Colonic mucosa (tissue), 4 donors: Measurements from ENCODE around the gene EMC8. TPM values are rescaled to one million over a fixed set of nuclear protein-coding genes. Genes with fewer than 3 reads are reported as not detected.

Experiments
- DNase-seq: peaks from one replicate; pipeline ENCODE4 v3.0.0-alpha.2; 2020
- H3K27ac ChIP-seq: fragments of 200-600 bp; one replicate; pipeline ENCODE4 v1.8.0; 2021
- H3K27me3 ChIP-seq: fragments of 200-600 bp; one replicate; pipeline ENCODE4 v1.8.0; 2021
- H3K36me3 ChIP-seq: fragments of 200-600 bp; one replicate; pipeline ENCODE4 v1.8.0; 2021
- H3K4me1 ChIP-seq: fragments of 200-600 bp; one replicate; pipeline ENCODE4 v1.8.0; 2021; ENCODE audit warnings: mild to moderate bottlenecking
- H3K4me3 ChIP-seq: fragments of 200-600 bp; one replicate; pipeline ENCODE4 v1.8.0; 2021
- H3K9ac ChIP-seq, 2 donors: one replicate each; pipeline ENCODE4 v1.7.0; 2013; ENCODE audit warnings: control low read depth in 2 of 2, low read depth in 2 of 2, low read length in 2 of 2
- H3K9me3 ChIP-seq: fragments of 200-600 bp; one replicate; pipeline ENCODE4 v1.8.0; 2021
- intact Hi-C: fragments of 100-400 bp; cut with DNase I; formaldehyde crosslinking; loops from one replicate; pipeline ENCODE4 v1.14.1; 2022
- total RNA-seq, 2 donors: library from RNA; stranded (reverse); fragmentation: NEBNext Ultra II Directional in 1 of 2; extraction: Animal tissue kit (Norgen Biotek cat#: 25700) in 1 of 2; gene quantifications; one replicate each; pipeline ENCODE4 v1.2.1, GENCODE V29; 2021
- TF ChIP-seq, protein P1 (sequence below): fragments of 200-600 bp; IDR thresholded peaks from one replicate; pipeline ENCODE4 v1.8.0; 2022; ENCODE audit warnings: antibody characterized with exemption, mild to moderate bottlenecking
- donor health status: healthy.
- donor health status: DM: no; HTN: no; CAD: no.
- donor health status: DM: no; HTN: no; CAD: no.

The EMC8 gene
- total RNA-seq, 2 donors from 2014 or later, result 30.6 to 49.8 TPM

DNA sequence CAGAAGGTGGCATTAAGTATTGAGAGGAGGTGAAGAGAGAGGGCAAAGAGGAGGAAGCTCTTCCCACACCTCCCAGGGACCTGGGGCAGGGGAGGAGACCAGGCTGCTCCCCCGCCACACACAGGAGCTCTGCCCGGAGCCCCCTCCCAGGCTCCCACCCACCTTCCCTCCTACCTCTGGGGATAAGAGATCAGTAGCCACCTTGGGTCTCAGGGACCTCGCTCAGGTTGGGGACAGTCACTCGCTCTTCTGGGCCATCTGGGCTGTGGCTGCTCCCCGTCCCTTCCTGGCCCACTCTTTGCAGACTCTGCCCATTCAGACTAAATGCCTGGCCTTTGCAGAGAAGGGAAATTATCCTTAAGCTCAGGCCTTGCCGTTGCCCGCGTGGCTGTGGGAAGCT lies 33.6 kb downstream of the EMC8 start:
- H3K27ac ChIP-seq, result no peak overlapping the region
- H3K27me3 ChIP-seq, result no peaks in the 10 kb centered on the region
- intact Hi-C loops, result no loop called here
- no peak overlapping the region for H3K4me3 ChIP-seq
- DNase-seq, result no peak
- TF ChIP-seq, protein P1, sequence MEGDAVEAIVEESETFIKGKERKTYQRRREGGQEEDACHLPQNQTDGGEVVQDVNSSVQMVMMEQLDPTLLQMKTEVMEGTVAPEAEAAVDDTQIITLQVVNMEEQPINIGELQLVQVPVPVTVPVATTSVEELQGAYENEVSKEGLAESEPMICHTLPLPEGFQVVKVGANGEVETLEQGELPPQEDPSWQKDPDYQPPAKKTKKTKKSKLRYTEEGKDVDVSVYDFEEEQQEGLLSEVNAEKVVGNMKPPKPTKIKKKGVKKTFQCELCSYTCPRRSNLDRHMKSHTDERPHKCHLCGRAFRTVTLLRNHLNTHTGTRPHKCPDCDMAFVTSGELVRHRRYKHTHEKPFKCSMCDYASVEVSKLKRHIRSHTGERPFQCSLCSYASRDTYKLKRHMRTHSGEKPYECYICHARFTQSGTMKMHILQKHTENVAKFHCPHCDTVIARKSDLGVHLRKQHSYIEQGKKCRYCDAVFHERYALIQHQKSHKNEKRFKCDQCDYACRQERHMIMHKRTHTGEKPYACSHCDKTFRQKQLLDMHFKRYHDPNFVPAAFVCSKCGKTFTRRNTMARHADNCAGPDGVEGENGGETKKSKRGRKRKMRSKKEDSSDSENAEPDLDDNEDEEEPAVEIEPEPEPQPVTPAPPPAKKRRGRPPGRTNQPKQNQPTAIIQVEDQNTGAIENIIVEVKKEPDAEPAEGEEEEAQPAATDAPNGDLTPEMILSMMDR, result no peak
- no peaks in the 10 kb centered on the region for H3K9me3 ChIP-seq
- H3K4me1 ChIP-seq, result no peaks in the 10 kb centered on the region
- H3K9ac ChIP-seq, result no peak overlapping the region
- no peaks in the 10 kb centered on the region for H3K36me3 ChIP-seq

DNA sequence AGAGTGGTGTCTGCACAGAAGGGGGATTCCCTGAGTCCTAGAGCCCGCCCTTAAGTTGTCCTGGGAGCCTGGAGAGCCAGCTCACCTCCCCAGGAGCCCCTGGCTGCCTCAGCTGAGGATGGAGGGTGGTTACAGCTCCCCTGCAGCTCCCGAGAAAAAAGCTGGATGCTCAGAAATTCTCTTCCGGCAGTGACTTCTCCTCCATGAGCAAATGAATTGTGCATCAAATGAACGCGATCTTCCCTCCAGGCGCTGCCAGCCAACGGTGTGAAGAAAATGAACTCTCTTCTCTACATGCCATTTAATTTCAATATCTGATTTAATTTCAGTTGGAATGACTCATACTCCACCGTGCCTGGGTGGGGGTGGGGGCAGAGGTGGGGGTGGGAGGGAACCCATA lies 34.1 kb downstream of the EMC8 start:
- intact Hi-C loops, result no loop called here
- no peak for DNase-seq
- Histone ChIP-seq H3K4me1 (no peaks in the 10 kb centered on the region), H3K9me3 (no peaks in the 10 kb centered on the region), H3K27me3 (no peaks in the 10 kb centered on the region), H3K4me3 (no peak overlapping the region), H3K9ac (no peak overlapping the region), H3K36me3 (no peaks in the 10 kb centered on the region), H3K27ac (no peak overlapping the region)
- TF ChIP-seq, protein P1, result no peak

DNA sequence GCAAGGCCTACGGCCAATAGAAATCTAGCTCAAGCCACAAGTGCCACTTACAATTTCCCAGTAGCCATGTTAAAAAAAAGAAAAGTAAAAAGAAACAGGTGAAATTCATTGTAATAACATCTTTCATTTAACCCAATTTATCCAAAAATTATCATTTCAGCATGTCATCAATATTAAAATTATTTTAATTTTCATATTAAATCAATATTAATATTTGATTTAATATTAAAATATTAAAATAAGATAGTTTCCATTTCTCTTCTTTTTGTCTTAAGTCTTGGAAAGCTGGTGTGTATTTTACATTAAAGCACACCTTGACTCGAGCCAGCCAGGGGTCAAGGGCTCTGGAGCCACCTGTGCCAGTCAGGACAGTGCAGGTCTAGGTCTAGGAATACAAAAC lies 35.7 kb downstream of the EMC8 start:
- Histone ChIP-seq H3K4me3 (no peak overlapping the region), H3K4me1 (no peaks in the 10 kb centered on the region), H3K9ac (no peak overlapping the region), H3K36me3 (no peaks in the 10 kb centered on the region), H3K9me3 (no peaks in the 10 kb centered on the region), H3K27ac (no peak overlapping the region), H3K27me3 (no peaks in the 10 kb centered on the region)
- intact Hi-C loops, result no loop called here
- TF ChIP-seq, protein P1, result no peak
- no peak for DNase-seq

DNA sequence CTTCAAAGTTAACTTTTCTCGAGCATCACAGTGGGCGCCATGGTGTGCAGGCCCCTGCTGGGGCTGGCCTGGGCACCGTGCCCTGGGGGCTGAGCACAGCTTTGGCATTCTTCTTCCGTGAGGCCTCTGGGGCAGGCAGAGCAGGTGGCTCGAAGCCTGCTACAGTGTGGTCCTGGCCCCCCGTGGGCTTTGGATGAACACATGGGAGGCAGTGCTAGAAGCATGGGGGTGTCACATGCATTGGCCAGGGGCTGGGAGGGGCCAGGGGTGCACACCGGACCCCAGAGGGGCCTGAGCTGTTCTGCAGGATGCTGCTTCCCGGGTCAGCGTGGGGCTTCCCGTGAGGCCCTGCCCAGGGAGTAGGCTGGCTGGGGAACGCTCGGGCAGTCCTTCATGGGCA lies 36.4 kb downstream of the EMC8 start:
- H3K27me3 ChIP-seq, result no peaks in the 10 kb centered on the region
- TF ChIP-seq, protein P1, result no peak
- no peak for DNase-seq
- no peak overlapping the region for H3K27ac ChIP-seq
- no peaks in the 10 kb centered on the region for H3K36me3 ChIP-seq
- no peak overlapping the region for H3K4me3 ChIP-seq
- no peaks in the 10 kb centered on the region for H3K9me3 ChIP-seq
- H3K9ac ChIP-seq, result no peak overlapping the region
- no peaks in the 10 kb centered on the region for H3K4me1 ChIP-seq
- intact Hi-C loops, result no loop called here

DNA sequence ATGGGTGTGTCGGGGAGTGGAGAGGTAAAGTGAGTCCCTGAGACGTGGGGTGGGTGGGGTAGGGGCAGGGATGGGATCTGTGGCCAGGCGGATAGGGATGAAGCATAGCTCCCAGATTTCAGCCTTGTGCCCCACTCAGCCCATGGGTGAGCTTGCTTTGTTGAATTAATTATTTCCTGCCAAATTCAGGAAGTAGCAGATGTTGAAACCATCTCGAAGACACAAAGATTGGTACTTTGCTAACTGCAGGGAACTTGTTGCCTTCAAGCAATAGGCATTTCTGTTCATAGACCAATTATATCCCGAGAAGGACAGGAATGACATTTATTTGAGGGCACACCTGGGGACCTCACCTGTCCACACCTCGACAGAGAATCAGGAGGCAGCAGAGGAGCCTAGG lies 37.5 kb downstream of the EMC8 start:
- Histone ChIP-seq H3K9me3 (no peaks in the 10 kb centered on the region), H3K27ac (no peak overlapping the region), H3K27me3 (no peaks in the 10 kb centered on the region), H3K4me3 (no peak overlapping the region), H3K4me1 (no peaks in the 10 kb centered on the region), H3K9ac (no peak overlapping the region), H3K36me3 (no peaks in the 10 kb centered on the region)
- intact Hi-C loops, result no loop called here
- no peak for DNase-seq
- TF ChIP-seq, protein P1, result no peak
